Measurements from ENCODE around the gene PLPPR2.
"Not testable (repeated sequence)": the region's sequence is repeated elsewhere in the genome, so short reads cannot be mapped to it uniquely, and the experiment has no call there.

Gene PLPPR2

DNA sequence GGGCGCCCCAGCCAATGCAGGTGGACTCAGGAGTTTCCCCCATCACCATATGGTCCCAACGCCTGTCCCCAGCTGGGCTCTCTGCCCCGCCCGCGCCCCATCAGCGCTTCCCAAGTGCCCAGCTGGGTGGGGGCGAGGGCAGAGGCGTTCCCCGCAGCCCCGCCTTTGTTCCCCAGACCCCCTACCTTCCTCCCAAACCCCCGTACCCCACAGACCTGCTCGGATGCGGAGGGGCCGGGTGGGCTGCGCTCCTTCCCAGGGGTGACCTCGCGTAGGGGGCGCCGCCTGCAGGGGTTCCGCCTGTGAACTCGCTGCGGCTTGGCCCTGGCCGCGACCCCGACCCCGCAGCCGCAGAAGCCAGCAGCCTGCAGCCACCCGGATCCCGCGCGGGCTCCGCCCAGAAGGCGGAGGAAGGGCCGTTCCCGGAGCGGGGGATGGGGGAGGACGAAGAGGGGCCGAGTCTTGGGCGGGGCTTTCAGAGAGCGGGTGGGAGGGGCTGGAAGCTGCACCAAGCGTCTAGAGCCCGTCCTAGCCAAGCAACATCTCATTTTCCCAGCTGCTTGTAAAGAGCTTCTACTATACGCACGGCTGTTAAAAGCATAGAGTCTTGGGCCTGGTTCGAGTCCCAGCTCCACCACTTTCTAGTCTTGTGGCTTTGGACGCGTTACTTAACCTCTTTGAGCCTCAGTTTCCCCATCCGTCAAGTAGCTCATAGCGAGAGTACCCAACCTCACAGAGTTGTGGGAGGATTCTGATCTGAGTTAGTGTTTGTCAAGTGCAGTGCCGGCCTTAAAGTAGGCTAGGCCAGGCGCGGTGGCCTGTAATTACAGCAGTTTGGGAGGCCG, 15.8 kb upstream of the PLPPR2 start, which contains the start of gene RAB3D:
TSS of gene RAB3D (minus strand) at position 404 of the 845 bp plus-strand sequence. CDS start 2,258 bp downstream, outside the sequence.
- DNase-seq (ENCODE audit: low read depth), result peak; percentile 85

- not testable (repeated sequence) for DNase-seq (ENCODE audit: low read depth)
Observed at GRCh38 chr19:11340099-11340467, 15.1 kb upstream of the PLPPR2 start.

- DNase-seq (ENCODE audit: low read depth), result no peak
Observed at GRCh38 chr19:11342429-11342828, 12.8 kb upstream of the PLPPR2 start.

- DNase-seq (ENCODE audit: low read depth), result no peak
Observed at GRCh38 chr19:11345122-11345803, 10.0 kb upstream of the PLPPR2 start.

GRCh38 chr19:11346104-11346940, 8.9 kb upstream of the PLPPR2 start, which contains the start of the genes CCDC159 and TMEM205:
Gene CCDC159, plus strand, starts transcription at chr19:11346519. Its CDS starts 88 bp downstream, at chr19:11346607.
Gene TMEM205, minus strand, starts transcription at chr19:11346268. Its CDS starts 649 bp downstream, at chr19:11345619.
- peak; percentile 99 for DNase-seq (ENCODE audit: low read depth)

DNA sequence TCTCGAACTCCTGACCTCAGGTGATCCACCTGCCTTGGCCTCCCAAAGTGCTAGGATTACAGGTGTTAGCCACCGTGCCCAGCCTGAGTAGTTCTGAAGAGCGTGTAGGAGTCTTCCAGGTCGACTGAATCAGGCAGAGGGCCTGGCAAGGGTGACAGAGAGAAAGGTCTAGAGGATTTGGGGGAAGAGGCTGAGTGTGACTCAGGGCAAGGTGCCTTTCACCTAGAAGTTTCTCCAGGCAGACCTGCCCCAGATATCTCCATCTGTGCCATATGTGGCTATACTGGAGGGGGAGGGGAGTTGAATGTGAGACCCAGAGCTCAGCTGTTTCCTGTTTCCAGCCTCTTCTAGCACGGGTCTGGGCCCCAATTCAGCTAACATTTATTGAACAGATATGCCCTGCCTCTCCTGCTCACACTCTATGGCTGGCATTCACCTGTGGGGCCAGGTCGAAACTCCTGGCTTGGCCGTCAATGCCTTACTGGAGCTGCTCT, 7.6 kb upstream of the PLPPR2 start:
- DNase-seq (ENCODE audit: low read depth), result no peak

GRCh38 chr19:11349171-11349570, 6.1 kb upstream of the PLPPR2 start:
- DNase-seq (ENCODE audit: low read depth), result no peak

- not testable (repeated sequence) for DNase-seq (ENCODE audit: low read depth)
Observed at GRCh38 chr19:11354102-11354501, 1.1 kb upstream of the PLPPR2 start.

GRCh38 chr19:11356074-11356397, 804 bp downstream of the PLPPR2 start:
- DNase-seq (ENCODE audit: low read depth), result no peak

GRCh38 chr19:11356676-11357550, 1.7 kb downstream of the PLPPR2 start:
- DNase-seq (ENCODE audit: low read depth), result no peak

DNA sequence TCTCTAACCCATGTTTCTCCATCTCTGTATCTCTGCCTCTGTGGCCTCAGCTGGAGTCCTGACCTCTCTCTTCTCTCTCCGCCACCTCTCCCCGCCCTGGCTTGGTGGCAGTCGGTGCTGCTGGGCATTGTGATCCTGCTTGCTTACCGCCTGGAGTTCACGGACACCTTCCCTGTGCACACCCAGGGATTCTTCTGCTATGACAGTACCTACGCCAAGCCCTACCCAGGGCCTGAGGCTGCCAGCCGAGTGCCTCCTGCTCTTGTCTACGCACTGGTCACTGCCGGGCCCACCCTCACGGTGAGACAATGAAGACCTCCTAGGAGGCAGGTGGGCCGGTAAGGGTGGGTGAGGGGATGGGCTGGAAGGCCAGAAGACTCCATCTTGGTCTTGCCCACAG, 4.2 kb downstream of the PLPPR2 start:
- DNase-seq (ENCODE audit: low read depth), result no peak

DNA sequence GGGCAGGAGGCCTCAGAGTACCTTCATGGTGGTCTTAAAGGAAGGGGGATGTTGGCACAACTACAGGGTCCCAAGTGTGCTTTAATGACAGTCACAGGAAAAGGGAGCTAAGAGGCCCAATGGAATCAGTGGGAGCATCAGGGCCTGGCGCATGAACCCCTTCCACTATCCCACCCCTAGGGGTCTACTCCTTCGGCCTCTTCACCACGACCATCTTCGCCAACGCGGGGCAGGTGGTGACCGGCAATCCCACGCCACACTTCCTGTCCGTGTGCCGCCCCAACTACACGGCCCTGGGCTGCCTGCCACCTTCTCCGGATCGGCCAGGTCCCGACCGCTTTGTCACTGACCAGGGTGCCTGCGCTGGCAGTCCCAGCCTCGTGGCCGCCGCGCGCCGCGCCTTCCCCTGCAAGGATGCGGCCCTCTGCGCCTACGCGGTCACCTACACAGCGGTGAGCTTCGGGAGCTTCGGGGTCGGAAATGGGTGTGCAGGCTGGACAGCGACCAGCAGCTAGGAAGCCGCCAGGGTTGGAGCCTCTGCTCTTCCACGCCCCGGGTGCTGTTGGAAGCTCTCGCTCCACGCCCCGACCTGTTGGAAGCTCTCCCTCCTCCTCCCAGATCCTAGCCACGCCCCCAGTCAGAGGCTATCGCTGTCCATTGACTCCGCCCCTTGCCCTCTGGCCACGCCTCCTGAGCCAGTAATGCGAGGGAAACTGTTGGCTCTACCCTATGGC, 6.0 kb downstream of the PLPPR2 start:
- DNase-seq (ENCODE audit: low read depth), result no peak

- no peak for DNase-seq (ENCODE audit: low read depth)
Observed at GRCh38 chr19:11361771-11362731, 6.8 kb downstream of the PLPPR2 start.

DNA sequence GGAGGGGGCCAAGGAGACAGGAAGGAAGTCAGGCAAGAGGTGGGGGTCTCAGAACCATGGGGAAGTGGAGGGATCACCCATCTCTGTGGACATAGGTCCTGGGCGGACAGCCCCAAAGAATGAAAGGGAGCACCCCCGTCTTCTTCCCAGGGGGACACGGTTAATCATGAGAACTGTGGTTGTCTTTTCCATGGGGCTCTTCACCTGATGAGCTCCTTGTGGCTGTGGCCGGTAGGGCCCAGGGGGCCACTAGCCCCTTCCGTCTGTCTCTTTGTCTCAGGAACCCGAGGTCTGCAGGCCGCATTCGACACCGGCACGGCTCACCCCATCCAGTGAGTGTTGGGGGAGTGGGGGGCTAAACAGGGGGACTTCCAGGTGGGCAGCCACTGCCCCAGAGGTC, 8.6 kb downstream of the PLPPR2 start:
- no peak for DNase-seq (ENCODE audit: low read depth)

DNA sequence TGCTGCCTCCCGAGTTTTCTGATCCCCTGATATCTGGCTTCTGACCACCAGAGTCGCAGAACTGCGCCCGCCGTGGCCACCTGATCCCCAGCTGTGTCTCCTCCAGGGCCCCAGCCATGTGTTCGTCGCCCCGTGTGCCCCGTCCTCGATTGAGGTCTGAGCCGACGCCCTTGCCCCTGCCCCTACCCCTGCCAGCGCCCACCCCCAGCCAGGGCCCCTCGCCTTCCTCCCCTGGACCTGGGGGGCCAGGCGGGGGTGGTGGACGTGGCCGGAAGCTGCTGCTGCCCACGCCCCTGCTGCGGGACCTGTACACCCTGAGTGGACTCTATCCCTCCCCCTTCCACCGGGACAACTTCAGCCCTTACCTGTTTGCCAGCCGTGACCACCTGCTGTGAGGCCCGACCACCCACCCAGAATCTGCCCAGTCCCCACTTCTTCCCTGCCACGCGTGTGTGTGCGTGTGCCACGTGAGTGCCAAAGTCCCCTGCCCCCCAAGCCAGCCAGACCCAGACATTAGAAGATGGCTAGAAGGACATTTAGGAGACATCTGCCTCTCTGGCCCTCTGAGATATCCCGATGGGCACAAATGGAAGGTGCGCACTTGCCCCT, 9.2 kb downstream of the PLPPR2 start:
- no peak for DNase-seq (ENCODE audit: low read depth)

GRCh38 chr19:11364935-11365334, 9.7 kb downstream of the PLPPR2 start:
- DNase-seq (ENCODE audit: low read depth), result no peak

DNA sequence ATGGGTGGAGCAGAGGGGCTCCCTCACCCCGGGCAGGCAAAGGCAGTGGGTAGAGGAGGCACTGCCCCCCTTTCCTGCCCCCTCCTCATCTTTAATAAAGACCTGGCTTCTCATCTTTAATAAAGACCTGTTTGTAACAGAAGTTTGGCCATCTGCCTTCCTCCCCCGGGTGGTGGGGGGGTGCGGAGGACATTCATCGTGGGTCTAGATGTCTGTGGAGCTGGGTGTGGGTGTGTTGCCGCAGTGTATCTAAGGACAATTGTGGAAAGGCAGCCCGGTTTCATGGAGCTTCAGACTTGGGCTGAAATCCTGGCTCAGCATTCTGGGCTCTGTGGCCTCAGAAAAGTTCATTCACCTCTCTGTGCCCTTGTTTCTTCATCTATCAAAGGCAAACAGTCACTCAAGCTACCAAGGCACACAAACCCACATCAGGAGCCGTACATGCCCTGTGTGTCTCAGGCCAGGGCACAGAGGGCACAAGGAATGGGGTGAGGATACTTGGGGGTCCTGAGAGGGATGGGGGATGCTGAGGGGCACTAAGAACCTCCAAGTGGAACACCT, 10.4 kb downstream of the PLPPR2 start:
- DNase-seq (ENCODE audit: low read depth), result no peak

DNA sequence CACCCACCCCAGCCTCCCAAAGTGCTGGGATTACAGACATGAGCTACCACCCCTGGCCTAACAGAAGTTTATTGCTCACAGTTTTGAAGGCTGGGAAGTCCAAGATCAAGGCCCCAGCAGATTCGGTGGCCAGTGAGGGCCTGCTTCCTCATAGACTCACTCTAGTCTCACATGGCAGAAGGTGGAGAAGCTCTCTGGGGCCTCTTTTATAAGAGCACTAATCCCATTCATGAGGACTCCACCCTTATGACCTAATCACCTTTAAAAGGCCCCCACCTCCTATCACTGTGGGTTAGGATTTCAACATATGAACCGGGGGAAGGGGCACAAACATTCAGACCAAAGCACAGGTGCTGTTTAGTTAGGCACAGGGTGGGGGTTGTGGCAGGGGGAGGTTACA, 12.3 kb downstream of the PLPPR2 start:
- no peak for DNase-seq (ENCODE audit: low read depth)

- DNase-seq (ENCODE audit: low read depth), result no peak
Observed at GRCh38 chr19:11370744-11371143, 15.5 kb downstream of the PLPPR2 start.

Measured in iris pigment epithelial cell (primary cell).